NOMO-1 treated with DMSO at 0.1 percent for 48 hours (cell line): Measurements from ENCODE around the gene CFAP119.

ENCODE experiments used
- DNase-seq: peaks from one replicate; lab custom pipeline; 2025; ENCODE audit not compliant: unreplicated experiment; lab: John Stamatoyannopoulos, UW

Gene CFAP119

GRCh38 chr16:30741461-30741914 lies 20.4 kb downstream of the CFAP119 start:
- no peak for DNase-seq

GRCh38 chr16:30740364-30741251 lies 21.3 kb downstream of the CFAP119 start:
- DNase-seq, result no peak

GRCh38 chr16:30738984-30739951 lies 22.6 kb downstream of the CFAP119 start:
- DNase-seq, result no peak

- no peak for DNase-seq
Measured at GRCh38 chr16:30737794-30738648, 23.8 kb downstream of the CFAP119 start.

- no peak for DNase-seq
Measured at GRCh38 chr16:30736995-30737793, 24.7 kb downstream of the CFAP119 start.

- no peak for DNase-seq
Measured at GRCh38 chr16:30731411-30731810, 30.5 kb downstream of the CFAP119 start.

GRCh38 chr16:30728899-30729672 lies 32.8 kb downstream of the CFAP119 start:
- peak; percentile 37 for DNase-seq

- DNase-seq, result no peak
Measured at GRCh38 chr16:30728321-30728720, 33.5 kb downstream of the CFAP119 start.

GRCh38 chr16:30725418-30725792 lies 36.5 kb downstream of the CFAP119 start:
- no peak for DNase-seq

- peak; percentile 84 for DNase-seq
Measured at GRCh38 chr16:30724641-30725417, 37.0 kb downstream of the CFAP119 start.

GRCh38 chr16:30723725-30724355 lies 38.0 kb downstream of the CFAP119 start:
- DNase-seq, result no peak

- no peak for DNase-seq
Measured at GRCh38 chr16:30722916-30723315, 38.9 kb downstream of the CFAP119 start.

- DNase-seq, result no peak
Measured at GRCh38 chr16:30722443-30722842, 39.4 kb downstream of the CFAP119 start.

GRCh38 chr16:30721606-30722005 lies 40.3 kb downstream of the CFAP119 start:
- DNase-seq, result no peak

GRCh38 chr16:30721167-30721566 lies 40.7 kb downstream of the CFAP119 start:
- no peak for DNase-seq

GRCh38 chr16:30720694-30721093 lies 41.2 kb downstream of the CFAP119 start:
- DNase-seq, result no peak

GRCh38 chr16:30720086-30720485 lies 41.8 kb downstream of the CFAP119 start:
- DNase-seq, result no peak
